ENCODE data around the gene DNAH10.
"Not testable (repeated sequence)": the region's sequence is repeated elsewhere in the genome, so short reads cannot be mapped to it uniquely, and the experiment has no call there.

GRCh38 chr12:123789422-123789821, 27.3 kb downstream of the DNAH10 start:
- not testable (repeated sequence) for TF ChIP-seq CTCF (conservative IDR thresholded peaks at IDR 0.05; ENCODE audit: low read length); EZH2phosphoT487 (IDR thresholded peaks at IDR 0.05; ENCODE audit: borderline replicate concordance, low read depth, low read length)
